Esophagus muscularis mucosa (tissue), 4 donors: Measurements from ENCODE around the gene CALML3. TPM values are rescaled to one million over a fixed set of nuclear protein-coding genes. Genes with fewer than 3 reads are reported as not detected.

Experiments used
- DNase-seq: peaks from one replicate; pipeline ENCODE4 v3.0.0-alpha.2; 2017; ENCODE audit errors: extremely low spot score
- H3K27ac ChIP-seq, 4 donors: fragments of 200-600 bp; sonication (generic); replicated peaks in 1 of 4; 1 replicate in 3 of 4; 2 replicates in 1 of 4; pipeline ENCODE4 v1.5.1; 2016 to 2019; ENCODE audit warnings: mild to moderate bottlenecking in 1 of 4
- H3K27me3 ChIP-seq, 4 donors: fragments of 200-600 bp; sonication (generic); one replicate each; pipeline versions ENCODE4 v1.5.1 to v1.6.0; 2016 to 2019
- H3K36me3 ChIP-seq, 4 donors: fragments of 200-600 bp; sonication (generic); one replicate each; pipeline ENCODE4 v1.5.1; 2016 to 2019
- H3K4me1 ChIP-seq, 4 donors: fragments of 200-600 bp; sonication (generic); one replicate each; pipeline ENCODE4 v1.5.1; 2016 to 2019
- H3K4me3 ChIP-seq, 4 donors: fragments of 200-600 bp; sonication (generic); 1 replicate in 2 of 4; 2 replicates in 2 of 4; pipeline ENCODE4 v1.5.1; 2016 to 2019; ENCODE audit warnings: mild to moderate bottlenecking in 4 of 4, moderate library complexity in 1 of 4
- H3K9me3 ChIP-seq, 4 donors: fragments of 200-600 bp; sonication (generic); 1 replicate in 3 of 4; 2 replicates in 1 of 4; pipeline ENCODE4 v1.5.1; 2016 to 2019
- EP300 ChIP-seq: sonication (generic); formaldehyde crosslinking; IDR thresholded peaks from one replicate; pipeline ENCODE4 v1.6.1; 2017; ENCODE audit warnings: antibody characterized with exemption
- POLR2A ChIP-seq: fragments of 450-650 bp; IDR thresholded peaks from one replicate; pipeline ENCODE4 v1.6.1; 2017; ENCODE audit warnings: antibody characterized with exemption, moderate library complexity, mild to moderate bottlenecking, low read depth
- POLR2AphosphoS5 ChIP-seq, 2 donors: sonication (generic); formaldehyde crosslinking; IDR thresholded peaks; one replicate each; pipeline ENCODE4 v1.6.1; 2017; ENCODE audit warnings: antibody characterized with exemption in 2 of 2
- WGBS: methylation state at CpG from one replicate; pipeline ENCODE4 v1.1.5; 2018; 5-methylcytosine and 5-hydroxymethylcytosine counted together
- intact Hi-C: fragments of 100-400 bp; cut with DNase I; formaldehyde crosslinking; loops from one replicate; pipeline ENCODE4 v1.15.1; 2023
- total RNA-seq, 4 donors: library from RNA; depleted of rRNA; stranded (reverse); fragments of >200 nt; gene quantifications; one replicate each; pipeline versions ENCODE4 v1.1.0 to v1.2.1, GENCODE V29; 2016
- TF ChIP-seq, protein P1 (sequence below), 3 experiments: fragments of 200-600 bp in 2 of 3; fragments of 450-650 bp in 1 of 3; sonication (generic) in 2 of 3; IDR thresholded peaks; one replicate each; pipeline ENCODE4 v1.5.1; 2017 to 2019; ENCODE audit warnings: antibody characterized with exemption in 3 of 3, mild to moderate bottlenecking in 2 of 3, moderate library complexity in 1 of 3

CALML3 gene
- total RNA-seq, 4 donors from 2014 or later: not detected

DNA sequence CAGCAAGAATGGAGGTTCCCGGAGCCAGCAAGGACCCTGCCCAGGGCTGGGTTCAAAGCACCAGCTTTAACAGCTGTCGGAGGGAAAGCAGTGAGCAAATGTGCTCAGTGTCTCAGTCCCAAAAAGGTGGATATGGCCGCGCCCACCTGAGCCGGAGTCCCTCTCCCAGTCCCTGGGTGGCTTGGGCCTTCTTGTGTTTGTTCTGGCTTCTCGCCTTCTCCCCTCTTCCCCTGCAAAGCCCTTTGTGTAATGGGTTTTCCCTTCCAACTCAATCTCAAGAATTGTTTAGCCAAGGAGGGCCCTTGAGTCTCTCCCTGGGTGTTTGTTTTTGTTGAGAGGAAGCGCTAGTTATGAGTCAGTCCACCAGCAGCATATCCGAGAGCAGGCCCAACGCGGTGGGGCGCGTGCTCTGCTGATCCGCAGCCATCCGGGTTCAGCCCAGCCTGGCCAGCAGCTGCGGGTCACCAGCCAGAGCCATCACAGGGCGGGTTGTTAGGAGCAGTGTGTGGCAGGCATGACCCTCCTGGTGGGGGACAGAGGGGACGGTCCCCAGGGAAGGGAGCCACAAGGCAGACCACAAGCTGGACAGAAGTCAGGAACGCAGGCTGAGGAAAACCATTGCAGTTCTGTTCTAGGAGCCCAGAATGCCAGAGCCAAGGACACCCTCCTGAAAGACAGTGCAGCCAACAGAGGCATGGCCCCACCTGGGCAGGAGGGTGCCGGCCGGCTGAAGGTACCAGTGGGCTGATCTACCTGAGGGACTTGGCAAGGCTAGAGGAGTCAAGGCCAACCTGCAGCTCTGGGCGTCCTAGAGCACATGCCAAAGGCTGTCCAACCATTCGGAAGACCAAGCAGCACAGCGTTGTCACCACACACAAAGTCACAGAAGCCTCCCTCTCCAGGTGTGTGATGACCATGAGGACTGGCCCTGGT is 21.3 kb downstream of the CALML3 start:
- WGBS: 66% methylated on average over 16 of the region's 23 CpGs
- no peaks in the 10 kb centered on the region for H3K27me3 ChIP-seq
- no peak overlapping the region for H3K4me3 ChIP-seq
- intact Hi-C loops: no loop called here
- no peak for TF ChIP-seq EP300
- TF ChIP-seq POLR2A: no peak
- TF ChIP-seq POLR2AphosphoS5 (IDR thresholded peaks at IDR 0.05): peak in 1 of 2 donors; percentile 36
- DNase-seq: no peak
- no peaks in the 10 kb centered on the region for H3K36me3 ChIP-seq
- H3K9me3 ChIP-seq: no peaks in the 10 kb centered on the region
- peak overlapping the region; percentile 74 to 86 (median 81) for H3K27ac ChIP-seq
- peaks cover 26 to 54% (median 48%) of the 10 kb centered on the region in 4 donors for H3K4me1 ChIP-seq

DNA sequence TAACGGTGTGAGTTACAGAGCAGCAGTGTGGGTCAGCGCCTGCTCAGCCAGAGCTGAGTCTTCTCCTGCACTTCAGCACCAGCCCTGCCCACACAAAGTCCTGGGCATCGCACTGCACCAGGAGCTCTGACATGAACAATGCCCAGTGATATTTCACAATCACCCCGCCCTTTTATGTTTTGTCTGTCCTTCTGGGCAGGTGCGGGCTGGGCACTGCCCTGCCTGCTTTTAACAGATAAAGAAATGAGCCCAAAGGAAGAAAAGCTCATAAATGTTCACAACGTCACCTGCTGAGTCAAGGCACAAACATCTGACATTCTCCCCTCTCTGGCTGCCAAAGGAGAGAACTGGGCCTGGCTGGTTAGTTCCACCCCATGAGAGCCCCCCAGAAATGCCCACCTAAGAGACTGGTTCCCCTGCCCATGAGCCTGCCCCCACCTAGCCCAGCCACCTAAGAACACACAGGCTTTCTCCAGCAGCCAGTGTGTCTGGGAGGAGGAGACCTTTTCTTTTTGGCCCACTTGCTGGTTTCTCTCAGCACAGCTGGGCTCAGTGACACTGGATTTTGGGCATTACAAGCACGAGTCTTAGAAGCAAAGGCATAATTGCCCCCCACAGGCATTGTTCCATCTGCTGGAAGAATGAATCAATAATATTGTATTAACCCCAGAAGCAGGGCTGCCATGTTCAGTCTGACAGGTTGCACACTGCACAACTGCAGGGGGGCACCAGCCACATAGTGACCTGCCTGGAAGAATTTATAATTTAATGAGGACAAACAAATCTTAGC is 22.3 kb downstream of the CALML3 start:
- TF ChIP-seq POLR2AphosphoS5 (IDR thresholded peaks at IDR 0.05): peak; percentile 39 to 48
- TF ChIP-seq, protein P1, sequence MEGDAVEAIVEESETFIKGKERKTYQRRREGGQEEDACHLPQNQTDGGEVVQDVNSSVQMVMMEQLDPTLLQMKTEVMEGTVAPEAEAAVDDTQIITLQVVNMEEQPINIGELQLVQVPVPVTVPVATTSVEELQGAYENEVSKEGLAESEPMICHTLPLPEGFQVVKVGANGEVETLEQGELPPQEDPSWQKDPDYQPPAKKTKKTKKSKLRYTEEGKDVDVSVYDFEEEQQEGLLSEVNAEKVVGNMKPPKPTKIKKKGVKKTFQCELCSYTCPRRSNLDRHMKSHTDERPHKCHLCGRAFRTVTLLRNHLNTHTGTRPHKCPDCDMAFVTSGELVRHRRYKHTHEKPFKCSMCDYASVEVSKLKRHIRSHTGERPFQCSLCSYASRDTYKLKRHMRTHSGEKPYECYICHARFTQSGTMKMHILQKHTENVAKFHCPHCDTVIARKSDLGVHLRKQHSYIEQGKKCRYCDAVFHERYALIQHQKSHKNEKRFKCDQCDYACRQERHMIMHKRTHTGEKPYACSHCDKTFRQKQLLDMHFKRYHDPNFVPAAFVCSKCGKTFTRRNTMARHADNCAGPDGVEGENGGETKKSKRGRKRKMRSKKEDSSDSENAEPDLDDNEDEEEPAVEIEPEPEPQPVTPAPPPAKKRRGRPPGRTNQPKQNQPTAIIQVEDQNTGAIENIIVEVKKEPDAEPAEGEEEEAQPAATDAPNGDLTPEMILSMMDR (IDR thresholded peaks at IDR 0.05): no peak
- TF ChIP-seq POLR2A: no peak
- WGBS: 67% methylated on average over 6 of the region's 7 CpGs
- no peak for DNase-seq
- intact Hi-C loops: no loop called here
- Histone ChIP-seq H3K27me3 (no peaks in the 10 kb centered on the region), H3K36me3 (no peaks in the 10 kb centered on the region), H3K9me3 (no peaks in the 10 kb centered on the region), H3K27ac (peak overlapping the region; percentile 74 to 86 (median 81)), H3K4me1 (peaks cover 26 to 65% (median 49%) of the 10 kb centered on the region in 4 donors), H3K4me3 (peak overlapping the region; percentile 19 to 52 (median 36))

DNA sequence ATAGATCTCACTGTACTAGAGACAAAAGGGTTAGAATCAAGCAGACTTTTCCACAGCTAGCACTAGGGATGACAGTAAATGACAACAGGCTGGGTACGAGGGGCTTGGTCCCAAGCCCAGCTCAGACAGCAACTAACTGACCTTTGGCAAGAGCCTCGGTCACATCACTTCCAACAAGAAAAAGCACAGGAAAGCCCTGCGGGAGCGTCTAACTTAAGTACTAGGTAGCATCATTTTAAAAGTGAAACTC is 22.8 kb downstream of the CALML3 start:
- H3K4me1 ChIP-seq: peaks cover 26 to 70% (median 51%) of the 10 kb centered on the region in 4 donors
- no peak for DNase-seq
- 23% methylated on average over 4 of the region's 4 CpGs for WGBS
- no peaks in the 10 kb centered on the region for H3K36me3 ChIP-seq
- TF ChIP-seq POLR2A (no peak), EP300 (no peak), POLR2AphosphoS5 (IDR thresholded peaks at IDR 0.05) (no peak)
- TF ChIP-seq, protein P1 (IDR thresholded peaks at IDR 0.05): no peak
- intact Hi-C loops: no loop called here
- no peaks in the 10 kb centered on the region for H3K9me3 ChIP-seq
- peak overlapping the region; percentile 19 to 52 (median 36) for H3K4me3 ChIP-seq
- no peaks in the 10 kb centered on the region for H3K27me3 ChIP-seq
- peak overlapping the region; percentile 74 to 86 (median 81) for H3K27ac ChIP-seq

DNA sequence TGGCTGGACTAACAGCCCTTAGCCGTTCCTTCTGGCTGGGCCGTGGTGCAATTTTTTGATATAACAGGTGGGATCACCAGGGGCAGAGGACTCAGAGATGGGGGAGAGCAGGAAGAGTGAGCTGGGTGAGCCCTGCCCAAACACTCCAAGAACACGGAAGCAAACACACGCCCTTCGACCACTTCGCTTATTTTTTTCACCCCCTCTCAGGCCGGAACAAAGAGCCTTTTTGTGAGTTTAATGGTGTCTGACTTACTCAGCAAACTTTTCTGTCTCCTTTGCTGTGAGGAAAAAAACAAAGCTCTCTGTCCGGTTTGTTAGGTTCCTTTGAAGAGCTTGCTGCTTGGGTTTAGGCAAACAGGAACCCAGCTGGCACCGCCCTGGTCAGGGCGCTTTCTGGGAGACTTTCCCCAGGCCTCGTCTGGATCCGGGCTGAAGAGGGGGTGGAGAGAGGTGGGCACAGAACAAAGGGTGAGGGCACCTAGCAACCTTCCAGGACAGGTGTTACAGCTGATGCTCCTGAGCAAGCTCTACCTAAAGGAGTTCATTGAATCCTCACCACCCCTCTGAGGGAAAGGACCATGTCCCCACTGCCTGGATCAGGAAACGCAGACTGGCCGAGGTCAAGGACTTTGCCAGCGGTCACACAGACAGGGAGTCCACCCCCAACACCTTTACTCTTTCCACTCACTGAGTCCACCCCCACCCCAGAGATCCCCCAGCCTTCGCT is 23.3 kb downstream of the CALML3 start:
- 45% methylated on average over 16 of the region's 16 CpGs for WGBS
- no peaks in the 10 kb centered on the region for H3K36me3 ChIP-seq
- no peak for DNase-seq
- intact Hi-C loops: no loop called here
- no peaks in the 10 kb centered on the region for H3K9me3 ChIP-seq
- peak overlapping the region; percentile 19 to 52 (median 36) for H3K4me3 ChIP-seq
- peak overlapping the region; percentile 74 to 86 (median 81) for H3K27ac ChIP-seq
- no peaks in the 10 kb centered on the region for H3K27me3 ChIP-seq
- TF ChIP-seq EP300 (no peak), POLR2A (no peak), POLR2AphosphoS5 (IDR thresholded peaks at IDR 0.05) (no peak)
- TF ChIP-seq, protein P1 (IDR thresholded peaks at IDR 0.05): no peak
- peaks cover 26 to 75% (median 56%) of the 10 kb centered on the region in 4 donors for H3K4me1 ChIP-seq
